AG04449 (cell line): ENCODE data around the gene GDF15.

Source experiments
- CTCF ChIA-PET: fragments of 350-600 bp; formaldehyde crosslinking; extraction: SDS; loops from one replicate; lab custom pipeline; 2021; ENCODE audit warnings: antibody characterized with exemption; lab: Yijun Ruan, JAX
- POLR2A ChIA-PET: fragments of 400-600, 350-600 bp; formaldehyde crosslinking; extraction: SDS; loops from one replicate; lab custom pipeline; 2020; ENCODE audit warnings: antibody characterized with exemption, inconsistent platforms; lab: Yijun Ruan, JAX
- DNase-seq: peaks from one replicate; pipeline ENCODE4 v3.0.0-alpha.2; 2010; ENCODE audit warnings: low read depth, low spot score
- H3K4me3 ChIP-seq: 2 replicates; pipeline ENCODE4 v1.5.1; 2011; ENCODE audit warnings: low read depth, mild to moderate bottlenecking, control low read depth, low read length
- CTCF ChIP-seq: IDR thresholded peaks from one replicate; pipeline ENCODE4 v1.5.1; 2011; ENCODE audit warnings: mild to moderate bottlenecking, moderate library complexity, low read length, control low read depth, inconsistent platforms; ENCODE audit not compliant: insufficient read depth; ENCODE audit errors: missing control alignments

GDF15 gene

DNA sequence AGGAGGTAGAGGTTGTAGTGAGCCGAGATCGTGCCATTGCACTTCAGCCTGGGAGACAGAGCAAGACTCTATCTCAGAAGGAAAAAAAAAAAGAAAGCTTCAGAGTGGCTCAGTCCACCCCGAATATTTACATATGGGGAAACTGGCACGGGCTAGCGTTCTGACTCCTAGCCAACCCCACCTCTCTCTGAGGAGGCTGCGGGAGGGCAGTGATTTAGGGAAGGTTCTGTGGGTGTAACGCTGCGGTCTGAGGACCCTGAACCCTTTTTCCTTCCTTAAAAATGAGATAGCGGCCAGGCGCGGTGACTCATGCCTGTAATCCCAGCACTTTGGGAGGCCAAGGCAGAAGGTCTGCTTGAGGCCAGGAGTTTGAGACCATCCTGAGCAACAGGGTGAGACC lies 6.5 kb downstream of the GDF15 start:
- H3K4me3 ChIP-seq = no peak overlapping the region
- TF ChIP-seq CTCF = no peak
- DNase-seq = no peak
- CTCF ChIA-PET = interaction anchor here (1.0 to 8.3 kb wide), 4 partner anchors 8 to 38 kb away, joined by 3 to 170 read pairs (median 40); partner anchors contain the start of genes LRRC25 and SSBP4
- POLR2A ChIA-PET = no interaction called here

GRCh38 chr19:18392926-18393325 lies 7.0 kb downstream of the GDF15 start:
- POLR2A ChIA-PET = no interaction called here
- DNase-seq = no peak
- no peak overlapping the region for H3K4me3 ChIP-seq
- CTCF ChIA-PET = interaction anchor here (1.0 to 8.3 kb wide), 4 partner anchors 7 to 38 kb away, joined by 3 to 170 read pairs (median 40); partner anchors contain the start of genes LRRC25 and SSBP4
- no peak for TF ChIP-seq CTCF

DNA sequence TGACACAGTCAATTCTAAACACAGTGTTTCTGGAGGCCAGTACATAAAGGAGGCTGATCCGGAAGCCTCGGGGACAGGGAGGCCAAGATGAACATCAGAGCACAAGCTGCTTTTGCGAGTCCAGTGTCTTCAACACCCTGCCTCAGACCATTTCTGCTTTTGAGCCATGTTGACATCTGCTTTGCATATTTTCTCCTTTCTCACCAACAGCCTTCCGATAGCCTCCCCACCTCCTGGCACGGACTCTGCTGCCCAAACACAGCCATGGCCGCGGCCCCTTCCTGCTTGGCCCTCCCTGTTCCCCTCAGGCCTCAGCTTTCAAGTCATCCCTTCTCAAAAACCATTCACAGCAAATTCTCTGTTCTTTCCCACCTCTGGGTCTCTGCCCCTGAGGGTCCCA lies 7.9 kb downstream of the GDF15 start:
- TF ChIP-seq CTCF = no peak
- CTCF ChIA-PET = interaction anchor here (2.3 kb wide), 1 partner anchor 13 kb away, joined by 10 read pairs; no protein-coding TSS in a partner anchor
- H3K4me3 ChIP-seq = no peak overlapping the region
- POLR2A ChIA-PET = no interaction called here
- no peak for DNase-seq

DNA sequence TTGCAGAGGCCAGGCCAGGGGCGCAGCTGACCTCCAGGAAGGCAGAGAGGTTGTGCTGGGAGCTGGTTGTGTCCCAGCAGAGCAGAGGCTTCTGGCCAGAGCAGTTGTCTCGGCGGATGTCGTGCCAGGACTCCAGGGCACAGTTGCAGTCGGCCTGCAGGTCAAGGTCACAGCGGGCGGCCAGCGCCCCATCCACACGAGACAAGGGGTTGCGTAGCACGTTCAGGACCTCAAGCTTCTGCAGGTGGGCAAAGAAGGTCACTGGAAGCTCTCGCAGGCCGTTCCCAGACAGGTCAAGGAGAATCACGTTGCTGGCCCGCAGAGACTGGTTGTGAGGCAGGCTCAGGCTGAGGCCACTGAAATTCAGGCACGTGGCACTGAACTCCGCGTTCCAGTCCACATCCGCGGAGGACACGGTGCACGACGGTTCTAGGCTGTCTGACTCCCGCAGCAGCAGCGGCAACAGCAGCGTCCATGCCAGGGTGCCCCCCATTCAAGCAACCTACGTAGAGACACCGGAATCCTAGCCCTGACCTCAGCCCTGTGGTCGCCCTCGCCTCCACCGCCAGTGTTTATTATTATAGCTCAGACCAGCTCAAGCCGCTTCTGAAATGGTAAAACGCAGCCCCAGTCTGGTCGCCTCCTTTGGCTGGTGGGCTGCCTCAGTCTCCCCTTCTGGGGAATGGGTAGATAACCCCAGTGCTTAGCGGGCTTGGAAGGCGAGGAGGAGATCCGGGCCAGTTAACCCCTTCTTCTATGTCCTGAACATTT lies 10.7 kb downstream of the GDF15 start:
- no peak overlapping the region for H3K4me3 ChIP-seq
- POLR2A ChIA-PET = no interaction called here
- no peak for DNase-seq
- TF ChIP-seq CTCF = no peak
- CTCF ChIA-PET = interaction anchor here (0.6 to 1.8 kb wide), 4 partner anchors 9 to 117 kb away, joined by 3 to 13 read pairs (median 5); no protein-coding TSS in a partner anchor

GRCh38 chr19:18397242-18398202 lies 11.6 kb downstream of the GDF15 start, which contains the start of gene LRRC25:
LRRC25 (minus strand) TSS chr19:18397622; CDS start chr19:18396963, 659 bp downstream.
- DNase-seq = no peak
- ChIA-PET CTCF (interaction anchor here (1.0 to 5.7 kb wide), 5 partner anchors 7 to 48 kb away, joined by 3 to 71 read pairs (median 6); no protein-coding TSS in a partner anchor), POLR2A (interaction anchor here (0.5 kb wide), 1 partner anchor 26 kb away, joined by 3 read pairs; no protein-coding TSS in a partner anchor)
- H3K4me3 ChIP-seq = no peak within 1 kb of the TSS
- TF ChIP-seq CTCF = no peak
